ES-I3 (cell line): ENCODE measurements around the gene ITPR1.

Experiments used
- H3K36me3 ChIP-seq: 2 replicates; pipeline ENCODE4 v1.6.1; 2013; ENCODE audit warnings: mild to moderate bottlenecking, low read length, control low read depth, moderate library complexity; ENCODE audit not compliant: insufficient read depth
- H3K4me1 ChIP-seq: 2 replicates; pipeline ENCODE4 v1.6.1; 2013; ENCODE audit warnings: mild to moderate bottlenecking, control low read depth, low read length; ENCODE audit not compliant: insufficient read depth
- H3K9ac ChIP-seq: 2 replicates; pipeline ENCODE4 v1.6.1; 2013; ENCODE audit warnings: low read depth, mild to moderate bottlenecking, low read length, moderate library complexity
- H3K9me3 ChIP-seq: 2 replicates; pipeline ENCODE4 v1.6.1; 2013; ENCODE audit warnings: mild to moderate bottlenecking, low read length, moderate library complexity; ENCODE audit not compliant: control insufficient read depth, insufficient read depth

Gene ITPR1

GRCh38 chr3:4548780-4549179, 55.6 kb downstream of the ITPR1 start:
- Histone ChIP-seq H3K9me3 (no peaks in the 10 kb centered on the region), H3K9ac (no peak overlapping the region), H3K4me1 (peaks cover 6% of the 10 kb centered on the region; the same call in 1 of the 2 replicates), H3K36me3 (no peaks in the 10 kb centered on the region)

GRCh38 chr3:4549896-4550295, 56.7 kb downstream of the ITPR1 start:
- Histone ChIP-seq H3K9ac (no peak overlapping the region), H3K9me3 (no peaks in the 10 kb centered on the region), H3K36me3 (no peaks in the 10 kb centered on the region), H3K4me1 (peaks cover 6% of the 10 kb centered on the region; the same call in 1 of the 2 replicates)

GRCh38 chr3:4551051-4551711, 58.0 kb downstream of the ITPR1 start:
- H3K9me3 ChIP-seq, result no peaks in the 10 kb centered on the region
- no peaks in the 10 kb centered on the region for H3K36me3 ChIP-seq
- no peak overlapping the region for H3K9ac ChIP-seq
- peaks cover 6% of the 10 kb centered on the region; the same call in 1 of the 2 replicates for H3K4me1 ChIP-seq

GRCh38 chr3:4551794-4552442, 58.8 kb downstream of the ITPR1 start:
- H3K4me1 ChIP-seq, result peaks cover 6% of the 10 kb centered on the region; the same call in 1 of the 2 replicates
- H3K9me3 ChIP-seq, result no peaks in the 10 kb centered on the region
- H3K9ac ChIP-seq, result no peak overlapping the region
- H3K36me3 ChIP-seq, result no peaks in the 10 kb centered on the region

GRCh38 chr3:4552811-4553210, 59.7 kb downstream of the ITPR1 start:
- Histone ChIP-seq H3K9me3 (no peaks in the 10 kb centered on the region), H3K36me3 (no peaks in the 10 kb centered on the region), H3K9ac (no peak overlapping the region), H3K4me1 (peaks cover 6% of the 10 kb centered on the region; the same call in 1 of the 2 replicates)

- no peaks in the 10 kb centered on the region for H3K4me1 ChIP-seq
- no peak overlapping the region for H3K9ac ChIP-seq
- H3K36me3 ChIP-seq, result no peaks in the 10 kb centered on the region
- H3K9me3 ChIP-seq, result no peaks in the 10 kb centered on the region
Measured at GRCh38 chr3:4561661-4562060, 68.5 kb downstream of the ITPR1 start.

- H3K36me3 ChIP-seq, result no peaks in the 10 kb centered on the region
- no peak overlapping the region for H3K9ac ChIP-seq
- no peaks in the 10 kb centered on the region for H3K4me1 ChIP-seq
- no peaks in the 10 kb centered on the region for H3K9me3 ChIP-seq
Measured at GRCh38 chr3:4562595-4562994, 69.4 kb downstream of the ITPR1 start.

GRCh38 chr3:4564270-4564669, 71.1 kb downstream of the ITPR1 start:
- Histone ChIP-seq H3K9ac (no peak overlapping the region), H3K9me3 (no peaks in the 10 kb centered on the region), H3K4me1 (no peaks in the 10 kb centered on the region), H3K36me3 (no peaks in the 10 kb centered on the region)

- no peaks in the 10 kb centered on the region for H3K4me1 ChIP-seq
- no peak overlapping the region for H3K9ac ChIP-seq
- no peaks in the 10 kb centered on the region for H3K9me3 ChIP-seq
Measured at GRCh38 chr3:4564928-4565586, 71.9 kb downstream of the ITPR1 start.

GRCh38 chr3:4565809-4566501, 72.8 kb downstream of the ITPR1 start:
- Histone ChIP-seq H3K9ac (no peak overlapping the region), H3K9me3 (no peaks in the 10 kb centered on the region), H3K4me1 (no peaks in the 10 kb centered on the region), H3K36me3 (no peaks in the 10 kb centered on the region)

More at GRCh38 chr3:4564928-4565586, 71.9 kb downstream of the ITPR1 start:
- H3K36me3 ChIP-seq, result no peaks in the 10 kb centered on the region

GRCh38 chr3:4568841-4569240, 75.7 kb downstream of the ITPR1 start:
- Histone ChIP-seq H3K9me3 (no peaks in the 10 kb centered on the region), H3K4me1 (no peaks in the 10 kb centered on the region), H3K36me3 (no peaks in the 10 kb centered on the region), H3K9ac (no peak overlapping the region)

GRCh38 chr3:4570840-4571621, 77.9 kb downstream of the ITPR1 start:
- no peaks in the 10 kb centered on the region for H3K4me1 ChIP-seq
- no peak overlapping the region for H3K9ac ChIP-seq
- no peaks in the 10 kb centered on the region for H3K36me3 ChIP-seq
- no peaks in the 10 kb centered on the region for H3K9me3 ChIP-seq

- Histone ChIP-seq H3K9me3 (no peaks in the 10 kb centered on the region), H3K9ac (no peak overlapping the region), H3K36me3 (no peaks in the 10 kb centered on the region), H3K4me1 (no peaks in the 10 kb centered on the region)
Measured at GRCh38 chr3:4571690-4572334, 78.7 kb downstream of the ITPR1 start.
